Retinal pigment epithelial cell (primary cell): Measurements from ENCODE around the gene ATP5F1C.

Source experiments
- DNase-seq: peaks from one replicate; pipeline ENCODE4 v3.0.0-alpha.2; 2010; ENCODE audit warnings: low read depth
- H3K4me3 ChIP-seq: 2 replicates; pipeline ENCODE4 v1.5.1; 2011; ENCODE audit warnings: mild to moderate bottlenecking, low read length, control low read depth, moderate library complexity
- TF ChIP-seq, protein P1 (sequence below): conservative IDR thresholded peaks from 2 replicates; pipeline ENCODE4 v1.5.1; 2011; ENCODE audit warnings: low read depth, low read length, control low read depth, inconsistent platforms

The ATP5F1C gene

DNA sequence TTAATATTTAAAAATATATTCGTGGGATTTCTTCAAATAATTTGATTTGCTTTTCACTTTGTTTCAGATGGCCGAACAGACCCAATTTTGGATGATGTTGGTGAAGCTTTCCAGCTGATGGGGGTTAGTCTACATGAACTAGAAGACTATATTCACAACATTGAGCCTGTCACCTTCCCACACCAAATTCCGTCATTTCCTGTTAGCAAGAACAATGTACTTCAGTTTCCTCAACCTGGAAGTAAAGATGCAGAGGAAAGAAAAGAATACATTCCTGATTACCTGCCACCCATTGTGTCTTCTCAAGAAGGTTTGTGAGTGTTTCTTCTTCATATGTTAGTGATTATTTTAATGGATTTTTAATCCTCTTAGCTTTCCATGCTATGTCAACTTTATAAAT, 36.3 kb downstream of the ATP5F1C start:
- TF ChIP-seq, protein P1, sequence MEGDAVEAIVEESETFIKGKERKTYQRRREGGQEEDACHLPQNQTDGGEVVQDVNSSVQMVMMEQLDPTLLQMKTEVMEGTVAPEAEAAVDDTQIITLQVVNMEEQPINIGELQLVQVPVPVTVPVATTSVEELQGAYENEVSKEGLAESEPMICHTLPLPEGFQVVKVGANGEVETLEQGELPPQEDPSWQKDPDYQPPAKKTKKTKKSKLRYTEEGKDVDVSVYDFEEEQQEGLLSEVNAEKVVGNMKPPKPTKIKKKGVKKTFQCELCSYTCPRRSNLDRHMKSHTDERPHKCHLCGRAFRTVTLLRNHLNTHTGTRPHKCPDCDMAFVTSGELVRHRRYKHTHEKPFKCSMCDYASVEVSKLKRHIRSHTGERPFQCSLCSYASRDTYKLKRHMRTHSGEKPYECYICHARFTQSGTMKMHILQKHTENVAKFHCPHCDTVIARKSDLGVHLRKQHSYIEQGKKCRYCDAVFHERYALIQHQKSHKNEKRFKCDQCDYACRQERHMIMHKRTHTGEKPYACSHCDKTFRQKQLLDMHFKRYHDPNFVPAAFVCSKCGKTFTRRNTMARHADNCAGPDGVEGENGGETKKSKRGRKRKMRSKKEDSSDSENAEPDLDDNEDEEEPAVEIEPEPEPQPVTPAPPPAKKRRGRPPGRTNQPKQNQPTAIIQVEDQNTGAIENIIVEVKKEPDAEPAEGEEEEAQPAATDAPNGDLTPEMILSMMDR = no peak
- H3K4me3 ChIP-seq = no peak overlapping the region
- no peak for DNase-seq

- H3K4me3 ChIP-seq = no peak overlapping the region
- DNase-seq = peak; percentile 19
- TF ChIP-seq, protein P1 = peak; percentile 40
Measured at GRCh38 chr10:7826971-7827370, 39.0 kb downstream of the ATP5F1C start.

- TF ChIP-seq, protein P1 = no peak
- DNase-seq = no peak
Measured at GRCh38 chr10:7829289-7829834, 41.4 kb downstream of the ATP5F1C start.

DNA sequence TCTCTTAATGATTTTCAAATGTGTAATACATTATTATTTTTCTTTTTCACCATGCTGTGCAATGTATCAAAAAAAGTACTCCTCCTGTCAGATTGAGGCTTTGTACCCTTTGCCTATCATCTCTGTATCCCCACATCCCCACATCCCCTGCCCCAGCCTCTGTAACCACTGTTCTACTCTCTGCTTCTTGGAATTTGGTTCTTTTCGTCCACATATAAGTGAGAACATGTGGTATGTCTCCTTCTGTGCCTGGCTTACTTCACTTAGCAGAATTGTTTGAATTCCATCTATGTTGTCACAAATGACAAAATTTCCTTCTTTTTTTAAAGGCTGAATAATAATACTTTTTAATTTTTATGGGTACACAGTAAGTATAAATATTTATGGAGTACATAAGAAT, 44.1 kb downstream of the ATP5F1C start:
- TF ChIP-seq, protein P1 = no peak
- no peak for DNase-seq
- no peak overlapping the region for H3K4me3 ChIP-seq

More at GRCh38 chr10:7829289-7829834, 41.4 kb downstream of the ATP5F1C start:
- H3K4me3 ChIP-seq = no peak overlapping the region

DNA sequence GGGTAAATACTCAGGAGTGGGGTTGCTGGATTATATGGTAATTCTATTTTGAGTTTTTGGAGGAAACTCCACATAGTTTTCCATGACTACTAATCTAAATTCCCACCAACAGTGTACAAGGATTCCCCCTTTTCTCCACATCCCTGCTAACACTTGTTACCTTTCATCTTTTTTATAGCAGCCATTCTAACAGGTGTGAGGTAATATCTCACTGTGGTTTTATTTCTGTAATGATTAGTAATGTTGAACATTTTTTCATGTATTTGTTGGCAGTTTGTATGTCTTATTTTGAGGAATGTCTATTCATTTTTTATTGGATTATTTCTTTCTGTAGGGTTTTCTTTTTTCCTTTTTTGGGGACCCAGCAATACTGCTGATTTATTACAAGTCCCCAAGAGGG, 45.2 kb downstream of the ATP5F1C start:
- TF ChIP-seq, protein P1 = no peak
- no peak for DNase-seq
- no peak overlapping the region for H3K4me3 ChIP-seq

DNA sequence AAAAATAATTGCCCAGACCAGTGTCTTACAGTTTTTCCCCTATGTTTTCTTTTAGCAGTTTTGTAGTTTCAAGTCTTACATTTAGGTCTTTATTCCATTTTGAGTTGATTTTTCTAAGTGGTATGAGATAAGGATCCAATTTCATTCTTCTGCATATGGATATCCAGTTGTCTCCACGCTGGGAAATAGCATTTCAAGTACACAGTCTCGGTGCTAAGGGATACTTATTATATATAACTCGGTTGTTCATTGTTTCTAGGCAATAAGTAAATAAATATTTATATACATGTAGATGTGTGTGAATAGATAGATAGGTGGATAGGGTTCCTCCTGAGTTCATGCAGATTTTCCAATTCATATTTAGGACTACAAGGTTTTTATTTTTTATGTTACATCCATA, 46.3 kb downstream of the ATP5F1C start:
- no peak overlapping the region for H3K4me3 ChIP-seq
- DNase-seq = no peak
- TF ChIP-seq, protein P1 = no peak

- TF ChIP-seq, protein P1 = no peak
- H3K4me3 ChIP-seq = no peak overlapping the region
- no peak for DNase-seq
Measured at GRCh38 chr10:7836571-7836970, 48.6 kb downstream of the ATP5F1C start.
